Cerebellar cortex (tissue), 1 donor: ENCODE measurements around the gene KCND1.
A peak's percentile ranks its signal among the peaks of the same experiment; 100 is the strongest.
"Not testable (repeated sequence)": the region's sequence is repeated elsewhere in the genome, so short reads cannot be mapped to it uniquely, and the experiment has no call there.

Experiments
- DNase-seq: peaks from one replicate; pipeline ENCODE4 v3.0.0-alpha.2; 2015; ENCODE audit warnings: low spot score

The KCND1 gene

DNA sequence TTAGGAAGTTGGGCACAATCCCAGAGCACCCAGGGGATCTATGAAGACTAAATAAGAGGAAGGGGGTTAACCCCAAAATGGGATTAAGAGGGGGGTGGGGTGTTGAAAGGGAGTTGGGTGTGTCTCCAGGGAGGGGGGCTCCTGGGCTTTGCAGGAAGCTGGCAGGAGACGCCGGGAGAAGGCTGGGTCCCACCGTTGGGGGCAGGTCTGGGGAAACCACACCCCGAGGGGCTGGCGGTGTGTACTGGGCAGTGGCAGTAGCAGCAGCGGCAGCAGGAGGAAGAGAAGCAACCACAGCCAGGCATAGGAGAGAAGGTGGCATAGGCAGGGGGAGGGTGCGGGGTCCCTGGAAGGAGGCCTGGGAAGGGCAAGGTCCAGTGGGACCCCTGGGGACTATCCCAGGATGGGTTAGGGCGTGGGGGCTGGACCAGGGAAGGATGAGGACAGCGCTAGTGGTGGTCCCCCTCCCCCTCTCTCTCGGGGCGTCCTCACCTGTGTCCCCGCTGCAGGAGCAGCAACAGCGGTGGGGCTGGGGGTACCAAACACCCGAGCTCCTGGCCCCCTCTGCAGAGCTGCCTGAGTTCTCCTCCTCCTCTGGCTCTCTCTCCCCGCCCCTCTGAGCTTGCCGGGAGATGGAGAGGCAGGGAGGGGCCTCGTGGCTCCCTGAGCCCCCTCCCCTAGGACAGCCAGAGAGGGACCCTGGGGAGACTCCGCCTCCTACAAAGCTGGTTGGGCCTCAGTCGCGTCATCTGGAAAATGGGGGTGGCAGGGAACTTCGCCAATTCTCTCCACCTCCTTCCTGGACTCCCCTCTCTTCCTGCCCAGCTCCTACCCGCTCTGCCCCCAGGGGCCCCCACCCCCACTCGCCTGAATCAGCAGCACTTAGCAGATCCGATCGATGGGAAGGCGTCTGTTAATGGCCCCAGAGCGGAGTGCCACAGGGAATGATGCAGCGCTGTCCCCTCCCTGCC, at the start of gene KCND1:
Gene KCND1, minus strand, starts transcription at position 596 of the 971 bp plus-strand sequence. CDS start 1,573 bp downstream, outside the sequence.
- DNase-seq: peak; percentile 48

DNA sequence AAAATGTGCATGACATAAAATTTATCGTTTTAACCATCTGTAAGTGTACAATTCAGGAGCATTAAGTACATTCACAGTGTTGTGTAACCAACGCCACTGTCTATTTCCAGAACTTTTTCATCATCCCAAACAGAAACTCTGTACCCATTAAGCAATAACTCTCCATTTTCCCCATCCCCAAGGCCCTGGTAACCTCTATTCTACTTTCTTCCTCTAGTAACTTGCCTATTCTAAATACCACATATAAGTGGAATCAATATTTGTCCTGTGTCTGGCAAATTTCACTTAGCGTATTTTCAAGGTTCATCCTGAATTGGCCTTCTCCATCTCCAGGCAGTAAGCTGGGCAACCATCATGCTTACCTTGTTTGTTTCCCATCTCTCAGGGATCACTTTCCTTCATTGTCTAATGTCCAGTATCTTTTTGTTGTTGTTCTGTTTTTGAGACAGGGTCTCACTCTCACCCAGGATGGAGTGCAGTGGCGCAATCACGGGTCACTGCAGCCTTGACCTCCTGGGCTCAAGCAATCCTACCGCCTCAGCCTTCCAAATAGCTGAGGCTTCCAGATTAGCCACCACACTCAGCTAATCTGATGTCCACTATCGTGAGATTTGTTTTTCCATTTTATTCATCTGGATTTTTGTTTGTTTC, 48.1 kb upstream of the KCND1 start:
- no peak for DNase-seq

DNA sequence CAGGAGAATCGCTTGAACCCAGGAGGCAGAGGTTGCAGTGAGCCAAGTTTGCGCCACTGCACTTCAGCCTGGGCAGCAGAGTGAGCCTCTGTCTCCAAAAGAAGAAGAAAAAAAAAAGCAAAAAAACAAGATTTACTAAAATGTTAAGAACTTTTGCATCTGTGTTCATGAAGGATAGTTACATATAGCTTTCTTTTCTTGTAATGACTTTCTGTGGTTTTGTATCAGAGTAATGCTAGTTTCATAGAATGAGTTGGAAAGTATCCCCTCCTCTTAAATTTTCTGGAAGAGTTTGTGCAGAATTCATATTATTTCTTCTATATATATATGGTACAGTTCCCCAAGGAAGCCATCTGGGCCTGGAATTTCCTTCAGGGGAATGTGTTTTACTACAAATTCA, 47.4 kb upstream of the KCND1 start:
- no peak for DNase-seq

DNA sequence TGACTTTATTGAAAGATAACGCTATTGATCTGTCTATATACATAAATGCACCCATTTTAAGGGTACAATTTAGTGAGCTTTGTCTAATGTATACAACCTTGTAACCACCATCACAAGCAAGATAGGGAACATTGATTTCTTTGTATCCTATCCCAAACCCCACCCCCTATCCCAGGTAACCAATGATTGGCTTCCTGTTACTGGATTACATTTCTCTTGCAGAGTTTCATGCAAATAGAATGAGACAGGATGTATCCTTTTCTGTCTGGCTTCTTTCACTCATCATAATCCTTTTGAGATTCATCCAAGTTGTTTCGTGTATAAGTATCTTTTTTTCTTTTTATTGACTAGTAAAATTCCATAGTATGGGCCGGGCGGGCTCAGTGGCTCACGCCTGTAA, 32.1 kb upstream of the KCND1 start:
- no peak for DNase-seq

DNA sequence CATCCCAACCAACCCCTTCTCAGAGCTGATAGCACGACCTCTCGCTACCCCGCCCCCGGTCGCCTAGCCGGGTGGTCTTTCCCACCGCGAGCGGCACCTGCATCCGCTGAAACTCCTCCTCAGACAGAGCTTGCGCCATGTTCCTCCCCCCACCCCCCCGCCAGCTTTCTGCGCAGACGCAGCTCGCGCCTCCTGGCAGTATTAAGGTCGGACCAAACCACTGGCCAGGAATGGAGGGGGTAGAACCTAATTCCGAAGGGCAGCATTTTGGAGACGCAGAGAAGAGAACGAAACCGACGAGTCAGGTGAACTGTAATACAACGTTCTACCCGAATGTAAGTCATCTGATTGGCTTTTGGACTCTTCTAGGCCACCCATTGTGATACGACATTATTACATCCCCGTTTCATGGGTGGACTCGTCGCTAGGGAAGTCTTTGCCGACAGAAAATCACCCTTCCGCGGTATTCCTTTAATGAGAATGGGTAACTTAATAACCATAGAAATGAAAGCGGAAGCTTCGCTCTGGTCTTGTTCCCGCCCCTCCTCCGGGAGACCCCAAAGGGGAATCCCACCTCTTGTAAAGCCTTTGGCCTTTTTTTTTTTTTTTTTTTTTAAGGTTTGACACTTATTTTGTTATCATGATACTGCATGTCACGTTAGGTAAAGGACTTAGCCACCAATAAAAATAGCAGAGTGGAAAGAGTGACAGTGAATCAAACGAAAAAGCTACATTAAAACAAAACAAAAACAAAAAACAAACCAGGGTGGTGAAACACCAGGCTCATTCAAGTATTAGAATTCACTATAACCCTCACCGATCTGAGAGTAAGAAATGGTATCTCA, 30.7 kb upstream of the KCND1 start, which contains the start of gene GRIPAP1:
Gene GRIPAP1, minus strand, starts transcription at position 174 of the 845 bp plus-strand sequence. Its CDS starts 35 bp downstream, at position 139.
- DNase-seq: peak; percentile 86

DNA sequence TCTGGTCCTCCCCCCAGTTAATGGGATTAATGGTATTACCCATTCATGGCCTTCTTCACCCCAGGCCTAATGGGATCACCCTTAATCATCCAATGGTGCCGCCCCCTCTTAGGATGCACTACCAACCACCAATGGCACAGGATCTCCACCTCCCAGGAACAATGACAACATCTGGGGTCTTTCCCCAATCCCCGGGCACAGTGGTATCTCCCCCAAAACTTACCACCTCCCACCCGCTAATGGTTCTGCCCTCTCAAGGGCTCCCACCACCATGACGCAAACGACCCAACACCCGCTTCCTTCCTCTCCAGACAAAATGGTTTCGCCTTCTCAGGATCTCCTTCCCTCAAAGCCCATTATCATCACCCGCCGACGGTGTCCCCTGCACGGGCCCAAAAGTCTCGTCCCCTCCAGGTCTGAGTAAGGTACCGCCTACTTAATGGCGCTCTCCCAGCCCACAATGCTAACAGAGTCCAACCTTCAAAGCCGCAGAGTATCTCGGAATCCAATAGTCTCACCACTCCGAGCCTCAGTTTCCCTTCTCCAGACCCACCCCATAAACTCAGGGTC, 30.0 kb upstream of the KCND1 start:
- peak; percentile 19 for DNase-seq

DNA sequence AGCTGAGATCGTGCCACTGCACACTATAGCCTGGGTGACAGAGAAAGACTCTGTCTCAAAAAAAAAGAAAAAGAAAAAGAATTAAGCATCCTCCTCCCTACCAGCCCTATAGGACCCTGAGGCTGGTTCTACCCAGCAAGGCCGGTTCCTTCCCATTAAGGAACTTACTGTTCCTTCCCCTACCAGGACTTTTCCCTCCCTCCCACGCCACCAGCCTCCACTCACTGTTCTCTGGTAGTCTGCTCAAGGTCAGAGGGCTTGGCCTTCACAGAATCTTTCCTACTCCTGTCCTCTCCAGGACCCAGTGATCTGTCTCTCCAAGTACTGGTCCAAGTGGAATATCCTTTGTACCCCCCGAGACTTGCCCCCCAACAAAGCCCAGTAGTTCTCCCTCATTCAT, 29.0 kb upstream of the KCND1 start:
- DNase-seq: no peak

DNA sequence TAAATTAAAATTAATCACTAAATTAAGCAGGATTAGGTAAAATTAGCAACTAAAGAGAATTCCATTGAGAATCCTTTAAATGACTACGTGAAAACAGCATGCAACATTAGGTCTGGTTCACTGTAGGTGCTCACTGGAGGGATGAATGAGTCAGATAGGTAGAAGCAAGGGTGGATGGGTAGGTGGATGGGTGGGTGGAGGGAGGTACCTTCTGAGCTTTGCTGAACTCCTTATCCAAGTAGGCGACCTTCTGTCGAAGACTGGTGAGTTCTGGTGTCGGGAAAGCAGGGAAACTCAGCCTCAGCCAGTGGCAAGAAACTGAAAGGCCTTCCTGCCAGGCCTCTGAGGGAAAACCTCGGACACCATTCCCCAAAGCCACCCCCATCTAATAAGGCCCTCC, 27.4 kb upstream of the KCND1 start:
- DNase-seq: no peak

DNA sequence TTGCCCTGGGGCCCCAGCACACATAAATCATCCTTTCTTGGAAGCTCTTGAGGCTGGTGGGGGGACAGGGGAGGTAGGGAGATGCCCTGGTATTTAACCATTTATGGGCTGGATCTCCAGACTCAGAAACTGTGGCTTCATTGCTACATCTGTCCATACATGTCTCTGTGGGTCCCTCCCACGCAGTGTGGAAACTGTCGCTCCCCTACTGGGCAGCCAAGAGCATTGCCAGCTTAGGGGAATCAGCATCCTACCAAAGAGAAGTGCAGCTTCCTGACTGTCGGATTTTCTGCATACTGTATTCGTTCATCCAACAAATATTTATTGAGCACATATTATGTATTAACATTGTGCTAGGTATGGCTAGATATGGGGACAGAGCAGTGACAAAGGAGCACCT, 26.7 kb upstream of the KCND1 start:
- DNase-seq: no peak

DNA sequence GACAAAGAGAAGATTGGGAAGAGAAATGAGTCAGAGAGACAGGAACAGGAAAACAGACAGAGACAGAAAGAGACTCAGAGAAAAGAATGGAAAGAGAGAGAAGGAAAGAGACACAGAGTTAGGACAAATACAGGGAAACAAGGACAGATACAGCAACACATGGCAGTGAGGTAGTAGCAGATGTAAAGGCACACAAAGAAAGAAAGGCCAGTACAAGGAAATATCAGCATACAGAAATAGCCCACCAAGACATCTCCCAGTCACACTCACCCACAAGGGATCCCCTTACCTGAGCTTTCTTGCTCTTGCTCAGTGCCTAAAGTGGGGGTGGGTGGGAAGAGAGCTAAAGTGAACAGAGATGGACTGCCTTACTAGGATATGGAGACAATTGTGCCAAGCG, 26.2 kb upstream of the KCND1 start:
- no peak for DNase-seq

DNA sequence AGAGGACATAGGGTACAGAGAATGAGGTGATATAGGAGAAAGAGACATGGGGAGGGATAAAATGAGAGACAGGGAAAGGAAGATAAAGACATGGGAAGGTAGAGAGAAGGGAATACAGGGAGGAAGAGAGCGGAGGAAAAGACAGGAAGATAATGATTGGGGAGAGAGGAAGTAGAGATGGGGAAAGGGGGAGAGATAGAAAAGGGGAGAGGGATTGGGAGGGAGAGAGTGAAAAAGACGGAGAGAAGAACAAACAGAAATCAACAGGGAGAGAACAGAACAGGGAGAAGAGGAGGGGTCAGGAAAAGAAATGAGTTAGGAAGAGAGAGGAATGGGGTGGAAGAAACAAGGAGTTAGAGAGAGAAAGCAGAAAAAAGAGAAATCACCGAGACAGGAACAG, 25.8 kb upstream of the KCND1 start:
- DNase-seq: no peak

DNA sequence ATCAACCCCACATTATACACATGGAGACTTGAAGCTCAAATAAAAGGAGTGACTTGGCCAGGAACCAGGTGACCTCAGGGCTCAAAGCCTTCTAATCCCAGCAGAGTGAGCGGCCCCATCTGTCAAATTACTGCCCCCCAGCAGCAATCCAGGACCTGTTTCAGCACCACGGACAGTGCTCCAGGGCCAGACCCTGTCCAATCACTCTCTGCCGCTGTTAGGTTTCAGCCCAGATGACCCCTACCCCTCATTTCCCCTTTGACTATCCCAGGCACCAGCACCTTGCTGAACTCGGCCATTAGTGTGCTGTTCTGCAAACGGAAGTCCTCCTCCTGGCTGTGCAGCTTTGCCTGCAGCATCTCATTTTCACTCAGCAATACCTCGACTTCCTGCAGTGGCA, 25.3 kb upstream of the KCND1 start:
- no peak for DNase-seq

DNA sequence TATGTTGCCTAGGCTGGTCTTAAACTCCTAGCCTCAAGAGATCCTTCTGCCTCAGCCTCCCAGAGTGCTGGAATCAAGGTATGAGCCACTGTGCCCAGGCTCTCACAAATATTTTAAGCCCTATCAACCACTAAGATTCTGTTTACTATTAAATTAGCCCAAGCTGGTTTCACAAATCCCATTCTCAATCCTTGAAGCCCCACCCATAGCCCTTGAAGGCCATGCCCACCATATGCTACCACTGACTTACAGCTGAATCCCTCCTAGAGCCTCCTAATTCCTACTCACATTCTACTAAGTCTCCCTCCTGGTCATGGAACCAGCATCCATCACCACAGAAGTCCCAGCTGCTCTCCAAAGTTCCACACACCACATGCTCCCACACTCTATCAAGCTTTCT, 20.7 kb upstream of the KCND1 start:
- DNase-seq: no peak

DNA sequence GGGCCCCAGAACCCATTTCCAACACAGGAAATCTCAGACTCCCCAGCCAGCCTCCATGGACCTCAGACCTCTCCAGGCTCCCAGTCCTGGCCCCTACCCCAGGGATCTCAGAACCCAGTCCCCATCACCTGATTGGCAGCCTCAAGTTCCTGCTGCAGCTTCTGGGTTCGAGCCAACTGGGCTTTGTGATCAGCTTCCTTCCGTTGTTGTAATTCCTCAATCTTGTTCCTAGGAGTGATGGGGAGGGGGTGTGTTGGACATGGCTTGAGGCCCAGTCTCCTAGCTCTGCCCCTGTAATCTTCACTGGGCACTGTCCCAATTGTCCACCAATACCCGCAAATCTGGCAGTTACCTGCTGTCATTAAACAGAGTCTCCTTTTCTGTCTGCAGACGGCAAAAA, 17.8 kb upstream of the KCND1 start:
- no peak for DNase-seq

DNA sequence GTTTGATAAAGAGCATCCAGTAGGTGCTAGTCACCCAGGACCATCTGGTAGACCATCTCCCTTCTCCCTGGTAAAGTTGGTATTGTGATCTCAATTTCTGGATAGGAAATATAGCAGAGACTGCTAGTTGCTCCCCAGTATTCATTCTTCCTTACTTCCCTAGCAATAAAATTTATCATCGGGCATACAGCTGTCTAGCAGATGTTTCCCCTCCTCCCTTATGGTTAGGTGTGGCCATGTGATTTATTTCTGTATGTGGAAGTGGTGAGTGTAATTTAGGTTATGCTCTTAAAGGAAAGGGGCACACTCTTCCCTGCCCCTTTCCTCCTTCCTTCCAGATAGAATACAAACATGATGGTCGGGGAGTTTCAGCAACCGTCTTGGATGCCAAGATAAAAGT, 12.3 kb upstream of the KCND1 start:
- DNase-seq: no peak

DNA sequence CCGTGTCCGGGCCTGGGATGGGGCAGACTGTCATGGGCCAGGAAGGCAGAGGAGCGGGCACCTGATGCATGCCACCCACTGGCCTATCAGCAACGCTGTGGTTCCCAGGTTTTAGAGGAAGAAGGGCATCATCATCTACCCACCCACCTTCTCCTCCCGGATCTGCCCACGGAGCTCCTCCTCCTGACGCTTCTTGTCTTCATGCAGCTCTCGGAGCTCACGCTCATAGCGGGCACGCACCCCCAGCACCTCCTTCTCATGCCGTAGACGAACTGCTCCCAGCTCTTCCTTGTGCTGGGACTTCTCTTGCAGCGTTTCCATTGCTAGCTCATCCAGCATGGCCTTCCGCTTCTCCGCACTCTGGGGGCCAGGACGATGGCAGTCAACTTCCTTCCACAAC, 11.4 kb upstream of the KCND1 start:
- DNase-seq: no peak

DNA sequence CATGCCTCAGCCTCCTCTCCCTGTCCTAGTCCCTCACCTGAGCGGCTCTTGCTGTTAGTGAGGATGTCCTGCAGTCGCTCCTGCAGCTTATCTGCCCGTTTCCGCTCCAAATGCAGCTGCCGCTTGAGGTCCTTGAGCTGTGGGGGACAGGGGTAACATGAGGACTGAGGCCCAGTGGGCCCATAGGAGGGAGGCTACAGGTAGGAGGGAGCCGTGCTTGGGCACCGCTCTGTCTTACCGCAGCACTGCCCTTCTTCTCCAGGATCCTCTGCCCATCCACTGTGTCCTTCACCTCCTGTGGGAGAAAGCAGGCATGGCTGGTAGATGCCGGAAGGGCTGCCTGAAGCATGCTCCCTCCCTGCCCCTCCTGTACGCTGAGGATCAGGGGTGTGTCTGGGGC, 9.5 kb upstream of the KCND1 start:
- no peak for DNase-seq

DNA sequence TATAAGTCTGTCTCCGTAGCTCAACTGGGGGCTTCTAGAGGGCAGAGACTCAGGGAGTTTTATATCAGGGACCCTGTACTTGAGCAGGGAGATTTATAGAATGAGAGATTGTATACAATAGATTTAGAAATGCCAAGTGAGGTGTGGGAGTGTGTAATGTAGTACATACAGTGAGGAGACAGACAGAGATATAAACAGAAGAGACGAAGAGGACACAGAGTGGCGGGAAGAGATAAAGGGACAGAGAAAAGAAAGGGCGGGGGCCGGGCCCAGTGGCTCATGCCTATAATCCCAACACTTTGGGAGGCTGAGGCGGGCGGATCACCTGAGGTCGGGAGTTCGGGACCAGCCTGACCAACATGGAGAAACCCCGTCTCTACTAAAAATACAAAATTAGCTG, 8.7 kb upstream of the KCND1 start:
- DNase-seq: not testable (repeated sequence)

DNA sequence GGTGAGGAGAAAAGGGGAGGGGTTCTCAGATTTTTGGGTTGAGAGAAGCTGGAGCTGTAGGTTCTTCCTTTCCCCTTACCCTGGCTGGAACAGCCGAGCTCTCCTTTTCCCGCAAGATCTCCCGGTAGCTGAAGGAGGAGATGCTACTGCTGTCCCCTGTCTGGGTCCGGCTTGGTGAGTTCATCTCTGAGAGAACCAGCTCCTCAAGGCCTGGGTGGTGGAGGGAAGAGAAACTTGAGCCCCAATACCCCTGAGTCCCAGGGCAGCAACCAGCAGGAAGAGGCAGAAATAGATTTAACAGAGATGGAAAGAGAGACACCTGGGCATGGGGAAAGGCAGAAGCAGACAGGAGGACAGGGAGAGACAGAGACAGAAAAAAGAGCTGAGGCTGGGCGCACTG, 6.6 kb upstream of the KCND1 start:
- no peak for DNase-seq

DNA sequence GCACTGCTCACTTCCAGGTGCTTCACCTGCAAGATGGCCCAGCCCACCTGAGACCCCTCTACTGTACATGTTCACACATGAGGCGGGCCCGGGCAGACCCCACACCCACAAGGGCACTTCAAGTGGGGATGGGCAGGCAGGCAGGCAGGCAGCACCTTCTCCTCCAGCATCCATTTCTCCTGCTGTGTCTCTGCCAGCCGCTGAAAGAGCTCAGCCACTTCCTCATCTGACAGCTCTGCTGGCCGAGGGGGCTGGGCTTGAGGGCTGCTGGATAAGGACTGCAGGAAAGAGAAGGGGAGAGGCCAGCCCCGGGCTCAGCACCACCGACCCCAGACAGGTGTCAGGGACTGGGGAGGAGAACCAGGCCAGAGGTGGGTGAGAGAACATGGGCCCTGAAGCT, 4.4 kb upstream of the KCND1 start:
- DNase-seq: no peak

DNA sequence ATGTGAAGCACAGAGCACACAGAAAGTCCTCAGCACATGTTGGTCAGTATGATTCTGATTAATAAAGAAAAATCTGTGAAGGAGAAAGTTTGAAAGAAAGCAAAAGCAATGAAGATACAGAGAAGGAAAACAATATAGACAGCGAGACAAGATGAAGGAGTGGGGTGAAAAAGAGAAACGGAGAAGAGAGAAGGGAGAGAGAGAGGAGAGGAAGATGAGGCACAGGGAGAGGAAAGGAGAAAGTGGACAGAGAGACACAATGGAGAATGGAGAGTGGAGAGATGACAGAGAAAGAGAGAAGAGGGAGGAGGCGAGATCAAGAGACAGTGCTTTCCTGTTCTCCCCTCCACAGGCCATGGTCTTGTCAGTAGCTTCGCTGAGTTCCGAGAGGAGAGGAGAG, 3.9 kb upstream of the KCND1 start:
- DNase-seq: no peak

DNA sequence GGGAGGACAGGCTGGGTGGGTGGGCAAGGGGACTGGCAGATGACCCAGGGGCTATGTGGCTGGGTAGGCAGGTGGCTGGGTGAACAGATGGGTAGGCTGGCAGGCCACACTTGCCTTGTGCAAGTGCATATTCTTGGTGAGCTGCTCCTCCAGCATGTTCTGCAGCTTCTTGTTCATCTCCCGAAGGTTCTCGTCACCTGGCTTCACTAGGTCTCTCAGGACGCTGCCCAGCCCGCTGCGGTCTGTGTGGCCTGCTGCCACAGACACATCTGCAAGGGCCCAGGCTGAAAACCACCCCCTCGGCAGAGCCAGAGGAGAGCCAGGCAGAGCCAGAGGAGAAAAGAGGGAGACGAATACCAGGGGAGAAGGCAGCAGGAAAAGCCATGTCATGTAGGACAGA, 3.4 kb upstream of the KCND1 start:
- DNase-seq: no peak
